Hepatocyte (in vitro differentiated cells): Measurements from ENCODE around the gene TBXAS1. TPM values are rescaled to one million over a fixed set of nuclear protein-coding genes. Genes with fewer than 3 reads are reported as not detected.

Experiments used
- DNase-seq: peaks from one replicate; pipeline ENCODE4 v3.0.0-alpha.2; 2016; ENCODE audit warnings: low spot score
- H2AFZ ChIP-seq: fragments of 200-600 bp; sonication (generic); 2 replicates; pipeline ENCODE4 v1.6.0; 2016; ENCODE audit warnings: antibody characterized with exemption, mild to moderate bottlenecking
- H3K27ac ChIP-seq: fragments of 200-600 bp; sonication (generic); 2 replicates; pipeline ENCODE4 v1.5.1; 2016; ENCODE audit warnings: mild to moderate bottlenecking
- H3K27me3 ChIP-seq: fragments of 200-600 bp; sonication (generic); 2 replicates; pipeline ENCODE4 v1.6.1; 2016
- H3K36me3 ChIP-seq: fragments of 200-600 bp; sonication (generic); replicated peaks from 2 replicates; pipeline ENCODE4 v1.5.1; 2016; ENCODE audit warnings: low read depth; ENCODE audit not compliant: insufficient read depth
- H3K4me1 ChIP-seq: fragments of 200-600 bp; sonication (generic); 2 replicates; pipeline ENCODE4 v1.5.1; 2016; ENCODE audit warnings: mild to moderate bottlenecking, moderate library complexity; ENCODE audit not compliant: insufficient read depth
- H3K4me2 ChIP-seq: fragments of 200-600 bp; sonication (generic); 2 replicates; pipeline ENCODE4 v1.6.0; 2016
- H3K4me3 ChIP-seq: fragments of 200-600 bp; sonication (generic); 2 replicates; pipeline ENCODE4 v1.5.1; 2016; ENCODE audit warnings: mild to moderate bottlenecking
- H3K79me2 ChIP-seq: fragments of 200-600 bp; sonication (generic); 2 replicates; pipeline ENCODE4 v1.6.0; 2017; ENCODE audit warnings: mild to moderate bottlenecking
- H3K9me2 ChIP-seq: fragments of 200-600 bp; sonication (generic); replicated peaks from 2 replicates; pipeline ENCODE4 v1.6.0; 2017; ENCODE audit warnings: mild to moderate bottlenecking; ENCODE audit not compliant: insufficient read depth
- H3K9me3 ChIP-seq: fragments of 200-600 bp; sonication (generic); 2 replicates; pipeline ENCODE4 v1.5.1; 2016; ENCODE audit warnings: low read depth, mild to moderate bottlenecking
- H4K20me1 ChIP-seq: fragments of 200-600 bp; sonication (generic); 2 replicates; pipeline ENCODE4 v1.6.0; 2016; ENCODE audit warnings: mild to moderate bottlenecking; ENCODE audit not compliant: insufficient read depth, poor library complexity, severe bottlenecking
- EZH2 ChIP-seq: fragments of 200-600 bp; sonication (generic); IDR thresholded peaks from 2 replicates; pipeline ENCODE4 v1.6.1; 2016; ENCODE audit warnings: antibody characterized with exemption, mild to moderate bottlenecking, borderline replicate concordance
- EZH2phosphoT487 ChIP-seq: fragments of 200-600 bp; sonication (generic); IDR thresholded peaks from one replicate; pipeline ENCODE4 v1.6.1; 2018; ENCODE audit warnings: antibody characterized with exemption, mild to moderate bottlenecking, low read depth, moderate library complexity; ENCODE audit not compliant: unreplicated experiment, severe bottlenecking
- WGBS: methylation state at CpG from one replicate; pipeline ENCODE4 v1.1.6; 2016; ENCODE audit warnings: low lambda C conversion rate; ENCODE audit errors: missing lambda C conversion rate; 5-methylcytosine and 5-hydroxymethylcytosine counted together
- polyA plus RNA-seq: library from polyadenylated mRNA; unstranded; fragments of >200 nt; fragmentation: Nextera tagmentation; extraction: Ambion mirVana; gene quantifications from 2 replicates; pipeline ENCODE4 v1.2.1, GENCODE V29; 2016
- total RNA-seq: library from RNA; depleted of rRNA; stranded (reverse); fragments of >200 nt; gene quantifications from 2 replicates; pipeline ENCODE4 v1.2.3, GENCODE V29; 2014
- TF ChIP-seq, protein P1 (sequence below): fragments of 200-600 bp; sonication (generic); IDR thresholded peaks from 2 replicates; pipeline ENCODE4 v1.5.1; 2016; ENCODE audit warnings: antibody characterized with exemption, mild to moderate bottlenecking; ENCODE audit not compliant: poor library complexity

The TBXAS1 gene
- total and polyA plus RNA-seq, 2 experiments from 2014 or later: 3.9 to 11.5 TPM

DNA sequence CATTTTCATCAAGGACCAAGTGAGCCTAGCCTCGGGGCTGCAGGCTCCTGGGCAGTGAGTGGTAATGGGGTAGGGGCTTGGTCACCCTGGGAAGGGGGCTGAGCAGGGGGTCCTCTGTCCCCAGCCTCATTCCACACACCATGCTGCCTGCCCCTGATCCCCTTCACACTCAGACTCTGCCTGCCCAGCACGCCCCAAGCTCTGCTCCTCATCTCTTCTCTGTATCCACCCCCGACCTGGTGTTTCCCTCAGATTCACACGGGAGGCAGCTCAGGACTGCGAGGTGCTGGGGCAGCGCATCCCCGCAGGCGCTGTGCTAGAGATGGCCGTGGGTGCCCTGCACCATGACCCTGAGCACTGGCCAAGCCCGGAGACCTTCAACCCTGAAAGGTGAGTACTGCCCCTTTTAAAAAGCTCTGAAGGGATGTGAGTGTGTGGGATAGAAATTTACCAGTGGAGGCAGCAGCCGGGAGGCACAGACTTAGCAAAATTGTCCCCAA is 186.5 kb downstream of the TBXAS1 start:
- TF ChIP-seq, protein P1, sequence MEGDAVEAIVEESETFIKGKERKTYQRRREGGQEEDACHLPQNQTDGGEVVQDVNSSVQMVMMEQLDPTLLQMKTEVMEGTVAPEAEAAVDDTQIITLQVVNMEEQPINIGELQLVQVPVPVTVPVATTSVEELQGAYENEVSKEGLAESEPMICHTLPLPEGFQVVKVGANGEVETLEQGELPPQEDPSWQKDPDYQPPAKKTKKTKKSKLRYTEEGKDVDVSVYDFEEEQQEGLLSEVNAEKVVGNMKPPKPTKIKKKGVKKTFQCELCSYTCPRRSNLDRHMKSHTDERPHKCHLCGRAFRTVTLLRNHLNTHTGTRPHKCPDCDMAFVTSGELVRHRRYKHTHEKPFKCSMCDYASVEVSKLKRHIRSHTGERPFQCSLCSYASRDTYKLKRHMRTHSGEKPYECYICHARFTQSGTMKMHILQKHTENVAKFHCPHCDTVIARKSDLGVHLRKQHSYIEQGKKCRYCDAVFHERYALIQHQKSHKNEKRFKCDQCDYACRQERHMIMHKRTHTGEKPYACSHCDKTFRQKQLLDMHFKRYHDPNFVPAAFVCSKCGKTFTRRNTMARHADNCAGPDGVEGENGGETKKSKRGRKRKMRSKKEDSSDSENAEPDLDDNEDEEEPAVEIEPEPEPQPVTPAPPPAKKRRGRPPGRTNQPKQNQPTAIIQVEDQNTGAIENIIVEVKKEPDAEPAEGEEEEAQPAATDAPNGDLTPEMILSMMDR: no peak
- no peak for TF ChIP-seq EZH2phosphoT487
- no peak for TF ChIP-seq EZH2

DNA sequence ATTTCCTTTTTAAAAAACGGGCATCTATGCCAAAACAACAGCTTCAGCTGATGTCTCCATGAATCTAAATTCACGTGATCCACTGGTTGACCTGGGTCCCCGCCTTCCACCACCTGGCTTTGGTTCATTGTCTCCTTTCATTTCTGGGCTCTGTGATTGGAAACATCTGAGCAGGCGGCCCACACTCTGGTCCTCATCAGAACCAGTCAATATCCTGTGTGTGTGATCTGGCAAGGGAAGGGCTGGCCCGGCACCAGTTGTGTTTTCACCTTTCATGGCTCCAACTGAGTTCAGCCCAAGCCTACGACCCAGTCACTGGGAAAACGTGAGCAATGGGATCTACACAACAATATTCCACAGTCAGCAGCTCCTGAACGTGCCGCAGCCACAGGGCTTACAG is 187.5 kb downstream of the TBXAS1 start:
- no peaks in the 10 kb centered on the region for H3K4me1 ChIP-seq
- H3K79me2 ChIP-seq: no peaks in the 10 kb centered on the region
- H3K27ac ChIP-seq: no peak overlapping the region
- H4K20me1 ChIP-seq: no peaks in the 10 kb centered on the region
- H3K36me3 ChIP-seq: no peaks in the 10 kb centered on the region
- no peak overlapping the region for H3K4me3 ChIP-seq
- H3K9me2 ChIP-seq: no peaks in the 10 kb centered on the region
- no peak overlapping the region for H2AFZ ChIP-seq
- DNase-seq: no peak
- no peak overlapping the region for H3K4me2 ChIP-seq
- no peaks in the 10 kb centered on the region for H3K9me3 ChIP-seq
- TF ChIP-seq EZH2phosphoT487 (no peak), EZH2 (no peak)
- TF ChIP-seq, protein P1: no peak
- H3K27me3 ChIP-seq: no peaks in the 10 kb centered on the region
- WGBS: 90% methylated on average over 9 of the region's 9 CpGs

More for the DNA sequence above, 186.5 kb downstream of the TBXAS1 start:
- no peaks in the 10 kb centered on the region for H3K79me2 ChIP-seq
- WGBS: 93% methylated on average over 10 of the region's 11 CpGs
- no peak overlapping the region for H3K4me2 ChIP-seq
- no peak overlapping the region for H2AFZ ChIP-seq
- no peak overlapping the region for H3K27ac ChIP-seq
- no peaks in the 10 kb centered on the region for H3K9me2 ChIP-seq
- H3K36me3 ChIP-seq: no peaks in the 10 kb centered on the region
- no peaks in the 10 kb centered on the region for H4K20me1 ChIP-seq
- H3K4me1 ChIP-seq: no peaks in the 10 kb centered on the region
- no peaks in the 10 kb centered on the region for H3K27me3 ChIP-seq
- DNase-seq: no peak
- no peaks in the 10 kb centered on the region for H3K9me3 ChIP-seq
- no peak overlapping the region for H3K4me3 ChIP-seq

DNA sequence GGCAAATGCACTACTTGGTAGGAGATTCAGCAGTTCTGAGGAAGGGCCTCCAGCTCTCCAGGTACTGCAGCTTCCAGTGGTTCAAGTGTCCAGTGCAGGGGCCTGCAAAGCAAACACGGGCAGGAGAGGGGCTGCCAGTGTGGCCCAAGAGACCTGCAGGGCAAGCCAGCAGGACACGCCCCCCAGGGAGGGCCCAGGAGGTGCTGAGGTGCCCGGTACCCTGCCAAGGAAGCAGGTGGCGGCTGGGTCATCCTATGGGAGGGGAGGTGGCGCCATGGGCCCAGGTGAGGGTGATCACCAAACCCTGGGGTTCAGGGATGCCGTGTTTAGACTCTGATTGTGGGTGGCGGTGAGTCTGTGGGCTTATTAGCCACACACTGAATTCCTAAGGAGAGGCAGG is 188.0 kb downstream of the TBXAS1 start:
- 89% methylated on average over 7 of the region's 7 CpGs for WGBS
- no peak for TF ChIP-seq EZH2phosphoT487
- H3K4me1 ChIP-seq: no peaks in the 10 kb centered on the region
- no peaks in the 10 kb centered on the region for H3K9me2 ChIP-seq
- H3K4me3 ChIP-seq: no peak overlapping the region
- DNase-seq: no peak
- H3K79me2 ChIP-seq: no peaks in the 10 kb centered on the region
- H4K20me1 ChIP-seq: no peaks in the 10 kb centered on the region
- H3K36me3 ChIP-seq: no peaks in the 10 kb centered on the region
- H3K9me3 ChIP-seq: no peaks in the 10 kb centered on the region
- H3K27me3 ChIP-seq: no peaks in the 10 kb centered on the region
- no peak overlapping the region for H3K27ac ChIP-seq
- H2AFZ ChIP-seq: no peak overlapping the region
- H3K4me2 ChIP-seq: no peak overlapping the region

DNA sequence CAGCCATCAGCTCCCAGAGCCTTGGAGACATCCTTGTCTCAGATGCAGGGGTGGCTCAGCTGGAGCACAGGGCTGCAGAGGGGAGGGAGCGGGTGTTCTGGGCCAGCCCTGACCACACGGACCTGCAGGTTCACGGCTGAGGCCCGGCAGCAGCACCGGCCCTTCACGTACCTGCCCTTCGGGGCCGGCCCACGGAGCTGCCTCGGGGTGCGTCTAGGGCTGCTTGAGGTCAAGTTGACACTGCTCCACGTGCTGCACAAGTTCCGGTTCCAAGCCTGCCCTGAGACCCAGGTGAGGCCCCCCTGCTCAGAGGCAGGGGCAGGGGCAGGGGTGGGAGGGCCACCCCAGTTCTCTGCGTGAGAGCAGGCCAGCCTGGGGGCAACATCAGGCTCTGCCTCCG is 188.5 kb downstream of the TBXAS1 start:
- Histone ChIP-seq H3K4me3 (no peak overlapping the region), H4K20me1 (no peaks in the 10 kb centered on the region), H3K4me1 (no peaks in the 10 kb centered on the region), H3K9me2 (no peaks in the 10 kb centered on the region), H3K27me3 (no peaks in the 10 kb centered on the region), H3K27ac (no peak overlapping the region), H2AFZ (no peak overlapping the region), H3K4me2 (no peak overlapping the region), H3K9me3 (no peaks in the 10 kb centered on the region), H3K36me3 (no peaks in the 10 kb centered on the region), H3K79me2 (no peaks in the 10 kb centered on the region)
- 74% methylated on average over 14 of the region's 15 CpGs for WGBS
- no peak for TF ChIP-seq EZH2
- no peak for TF ChIP-seq EZH2phosphoT487
- TF ChIP-seq, protein P1: no peak
- DNase-seq: no peak
